ENCODE results near the gene NOTCH2. TPM values are rescaled to one million over a fixed set of nuclear protein-coding genes. Genes with fewer than 3 reads are reported as not detected.

The NOTCH2 gene
- total RNA-seq, 1 donor from 2014 or later: 112 TPM

- Mint-ChIP-seq H3K27me3 (no peaks in the 10 kb centered on the region), H3K4me1 (ENCODE audit: low read depth) (no peaks in the 10 kb centered on the region), H3K4me3 (ENCODE audit: low read depth) (no peak overlapping the region), H3K27ac (no peak overlapping the region), H3K36me3 (ENCODE audit: insufficient read depth) (peaks cover 7% of the 10 kb centered on the region), H3K9me3 (ENCODE audit: low read depth) (no peaks in the 10 kb centered on the region)
- no peak for DNase-seq (ENCODE audit: low spot score, unreplicated experiment)
- TF ChIP-seq, protein P1, sequence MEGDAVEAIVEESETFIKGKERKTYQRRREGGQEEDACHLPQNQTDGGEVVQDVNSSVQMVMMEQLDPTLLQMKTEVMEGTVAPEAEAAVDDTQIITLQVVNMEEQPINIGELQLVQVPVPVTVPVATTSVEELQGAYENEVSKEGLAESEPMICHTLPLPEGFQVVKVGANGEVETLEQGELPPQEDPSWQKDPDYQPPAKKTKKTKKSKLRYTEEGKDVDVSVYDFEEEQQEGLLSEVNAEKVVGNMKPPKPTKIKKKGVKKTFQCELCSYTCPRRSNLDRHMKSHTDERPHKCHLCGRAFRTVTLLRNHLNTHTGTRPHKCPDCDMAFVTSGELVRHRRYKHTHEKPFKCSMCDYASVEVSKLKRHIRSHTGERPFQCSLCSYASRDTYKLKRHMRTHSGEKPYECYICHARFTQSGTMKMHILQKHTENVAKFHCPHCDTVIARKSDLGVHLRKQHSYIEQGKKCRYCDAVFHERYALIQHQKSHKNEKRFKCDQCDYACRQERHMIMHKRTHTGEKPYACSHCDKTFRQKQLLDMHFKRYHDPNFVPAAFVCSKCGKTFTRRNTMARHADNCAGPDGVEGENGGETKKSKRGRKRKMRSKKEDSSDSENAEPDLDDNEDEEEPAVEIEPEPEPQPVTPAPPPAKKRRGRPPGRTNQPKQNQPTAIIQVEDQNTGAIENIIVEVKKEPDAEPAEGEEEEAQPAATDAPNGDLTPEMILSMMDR (IDR thresholded peaks at IDR 0.05; ENCODE audit: unreplicated experiment): no peak
These were observed 114.7 kb downstream of the NOTCH2 start for GRCh38 chr1:119954476-119955422.

GRCh38 chr1:119953266-119953998 is 116.0 kb downstream of the NOTCH2 start:
- DNase-seq (ENCODE audit: low spot score, unreplicated experiment): no peak
- no peaks in the 10 kb centered on the region for H3K27me3 Mint-ChIP-seq
- H3K36me3 Mint-ChIP-seq (ENCODE audit: insufficient read depth): peaks cover 9% of the 10 kb centered on the region
- H3K4me1 Mint-ChIP-seq (ENCODE audit: low read depth): no peaks in the 10 kb centered on the region
- H3K27ac Mint-ChIP-seq: no peak overlapping the region
- TF ChIP-seq, protein P1 (IDR thresholded peaks at IDR 0.05; ENCODE audit: unreplicated experiment): no peak
- H3K9me3 Mint-ChIP-seq (ENCODE audit: low read depth): no peaks in the 10 kb centered on the region
- no peak overlapping the region for H3K4me3 Mint-ChIP-seq (ENCODE audit: low read depth)

DNA sequence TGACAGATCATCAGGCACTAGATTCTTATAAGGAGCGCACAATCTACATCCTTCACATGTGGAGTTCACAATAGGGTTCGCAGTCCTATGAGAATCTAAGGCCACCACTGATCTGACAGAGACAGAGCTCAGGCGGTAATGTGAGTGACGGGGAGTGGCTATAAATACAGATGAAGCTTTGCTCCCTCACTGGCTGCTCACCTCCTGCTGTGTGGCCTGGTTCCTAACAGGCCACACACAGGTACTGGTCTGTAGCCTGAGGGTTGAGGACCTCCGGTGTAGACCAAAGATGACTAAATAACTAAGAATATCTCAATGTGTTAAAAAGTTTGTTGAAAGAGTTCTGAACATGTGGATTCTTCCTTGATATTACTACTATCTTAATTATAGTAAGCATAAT is 117.0 kb downstream of the NOTCH2 start:
- TF ChIP-seq, protein P1 (IDR thresholded peaks at IDR 0.05; ENCODE audit: unreplicated experiment): no peak
- Mint-ChIP-seq H3K27ac (no peak overlapping the region), H3K36me3 (ENCODE audit: insufficient read depth) (peaks cover 12% of the 10 kb centered on the region), H3K27me3 (no peaks in the 10 kb centered on the region), H3K9me3 (ENCODE audit: low read depth) (no peaks in the 10 kb centered on the region), H3K4me3 (ENCODE audit: low read depth) (no peak overlapping the region), H3K4me1 (ENCODE audit: low read depth) (no peaks in the 10 kb centered on the region)
- DNase-seq (ENCODE audit: low spot score, unreplicated experiment): no peak

DNA sequence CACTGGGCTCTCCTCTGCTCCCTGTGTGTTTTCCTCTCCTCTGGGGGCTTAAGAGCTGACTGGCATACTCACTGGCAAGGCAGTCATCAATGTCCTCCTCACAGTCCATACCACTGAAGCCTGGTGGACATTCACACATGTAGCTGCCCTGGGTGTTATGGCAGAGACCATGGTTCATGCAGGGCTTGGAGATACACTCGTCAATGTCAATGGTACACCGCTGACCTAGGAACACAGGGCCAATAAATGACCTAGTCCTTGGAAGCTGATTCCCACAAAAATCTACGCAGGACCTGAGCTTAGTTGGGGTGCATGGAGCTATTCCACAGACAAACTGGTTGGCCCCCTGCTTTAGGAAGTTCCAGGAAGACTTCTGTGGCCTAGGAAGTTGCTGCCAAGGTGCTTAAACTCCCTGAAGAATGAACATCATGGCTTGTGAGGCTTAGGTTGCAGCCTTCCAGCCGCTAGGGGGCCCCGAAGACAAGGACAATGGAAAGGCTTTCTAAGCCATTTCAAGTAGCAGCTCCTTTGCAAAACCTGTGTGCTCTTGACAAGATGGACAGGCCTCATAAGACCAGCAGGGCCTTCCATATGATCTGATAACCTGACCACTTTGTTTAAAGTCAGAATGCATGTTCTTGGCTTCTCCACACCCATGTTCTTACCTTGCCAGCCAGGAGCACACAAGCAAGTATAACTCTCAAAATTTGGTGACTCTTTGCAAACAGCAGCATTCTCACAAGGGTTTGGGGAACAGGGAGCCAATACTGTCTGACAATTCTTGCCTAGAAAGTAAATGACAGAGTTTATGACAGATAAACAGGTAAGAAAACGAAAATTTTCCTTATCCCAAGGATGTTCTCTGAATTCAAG is 120.9 kb downstream of the NOTCH2 start:
- no peaks in the 10 kb centered on the region for H3K4me1 Mint-ChIP-seq (ENCODE audit: low read depth)
- peaks cover 21% of the 10 kb centered on the region for H3K36me3 Mint-ChIP-seq (ENCODE audit: insufficient read depth)
- TF ChIP-seq, protein P1 (IDR thresholded peaks at IDR 0.05; ENCODE audit: unreplicated experiment): peak; percentile 89
- peak; percentile 67 for DNase-seq (ENCODE audit: low spot score, unreplicated experiment)
- no peak overlapping the region for H3K4me3 Mint-ChIP-seq (ENCODE audit: low read depth)
- no peaks in the 10 kb centered on the region for H3K9me3 Mint-ChIP-seq (ENCODE audit: low read depth)
- no peaks in the 10 kb centered on the region for H3K27me3 Mint-ChIP-seq
- H3K27ac Mint-ChIP-seq: no peak overlapping the region
